ENCODE data around the gene LACTB.

LACTB gene

GRCh38 chr15:63157118-63157843, 35.6 kb downstream of the LACTB start, which contains the start of gene RPS27L (continued):
- TF ChIP-seq ZNF133 (tag by site-specific recombination; IDR thresholded peaks at IDR 0.05) (no peak), ZNF580 (tag by site-specific recombination; IDR thresholded peaks at IDR 0.05) (no peak), KLF1 (tag by site-specific recombination; IDR thresholded peaks at IDR 0.05) (peak; percentile 89), ZFHX2 (tag by site-specific recombination; conservative IDR thresholded peaks at IDR 0.05) (peak; percentile 93), GLIS1 (tag by site-specific recombination; IDR thresholded peaks at IDR 0.05) (peak; percentile 58), HIC1 (tag by site-specific recombination; IDR thresholded peaks at IDR 0.05) (peak; percentile 87), ZNF223 (tag by site-specific recombination; IDR thresholded peaks at IDR 0.05) (no peak), OSR2 (tag by site-specific recombination; IDR thresholded peaks at IDR 0.05) (no peak), ZSCAN23 (tag by site-specific recombination; IDR thresholded peaks at IDR 0.05) (no peak), ZNF140 (tag by site-specific recombination; IDR thresholded peaks at IDR 0.05) (no peak), ZNF624 (tag by site-specific recombination; IDR thresholded peaks at IDR 0.05) (no peak), SALL2 (tag by site-specific recombination; IDR thresholded peaks at IDR 0.05; ENCODE audit: borderline replicate concordance) (no peak), ZNF707 (tag by site-specific recombination; IDR thresholded peaks at IDR 0.05) (no peak), ZNF596 (tag by site-specific recombination; IDR thresholded peaks at IDR 0.05) (no peak), PRDM1 (tag by site-specific recombination; IDR thresholded peaks at IDR 0.05) (no peak), ZNF24 (tag by site-specific recombination; IDR thresholded peaks at IDR 0.05) (peak; percentile 75; the same call in 1 of the 2 replicates), ZNF785 (tag by site-specific recombination; IDR thresholded peaks at IDR 0.05) (no peak), ZNF670 (tag by site-specific recombination; IDR thresholded peaks at IDR 0.05; ENCODE audit: low read depth) (no peak), ZNF266 (tag by site-specific recombination; IDR thresholded peaks at IDR 0.05; ENCODE audit: low read depth) (no peak), ZNF473 (tag by site-specific recombination; IDR thresholded peaks at IDR 0.05) (no peak), ZNF391 (tag by site-specific recombination; IDR thresholded peaks at IDR 0.05; ENCODE audit: borderline replicate concordance, low read depth) (peak; percentile 40; the same call in 1 of the 2 replicates), ZNF768 (tag by site-specific recombination; IDR thresholded peaks at IDR 0.05) (peak; percentile 29; the same call in 1 of the 2 replicates), ZNF510 (tag by site-specific recombination; IDR thresholded peaks at IDR 0.05; ENCODE audit: insufficient replicate concordance) (no peak), ZNF112 (tag by site-specific recombination; IDR thresholded peaks at IDR 0.05) (no peak), ZBTB17 (tag by site-specific recombination; IDR thresholded peaks at IDR 0.05) (peak; percentile 87), ZNF362 (tag by site-specific recombination; IDR thresholded peaks at IDR 0.05) (no peak)
- TF ChIP-seq, protein P1, sequence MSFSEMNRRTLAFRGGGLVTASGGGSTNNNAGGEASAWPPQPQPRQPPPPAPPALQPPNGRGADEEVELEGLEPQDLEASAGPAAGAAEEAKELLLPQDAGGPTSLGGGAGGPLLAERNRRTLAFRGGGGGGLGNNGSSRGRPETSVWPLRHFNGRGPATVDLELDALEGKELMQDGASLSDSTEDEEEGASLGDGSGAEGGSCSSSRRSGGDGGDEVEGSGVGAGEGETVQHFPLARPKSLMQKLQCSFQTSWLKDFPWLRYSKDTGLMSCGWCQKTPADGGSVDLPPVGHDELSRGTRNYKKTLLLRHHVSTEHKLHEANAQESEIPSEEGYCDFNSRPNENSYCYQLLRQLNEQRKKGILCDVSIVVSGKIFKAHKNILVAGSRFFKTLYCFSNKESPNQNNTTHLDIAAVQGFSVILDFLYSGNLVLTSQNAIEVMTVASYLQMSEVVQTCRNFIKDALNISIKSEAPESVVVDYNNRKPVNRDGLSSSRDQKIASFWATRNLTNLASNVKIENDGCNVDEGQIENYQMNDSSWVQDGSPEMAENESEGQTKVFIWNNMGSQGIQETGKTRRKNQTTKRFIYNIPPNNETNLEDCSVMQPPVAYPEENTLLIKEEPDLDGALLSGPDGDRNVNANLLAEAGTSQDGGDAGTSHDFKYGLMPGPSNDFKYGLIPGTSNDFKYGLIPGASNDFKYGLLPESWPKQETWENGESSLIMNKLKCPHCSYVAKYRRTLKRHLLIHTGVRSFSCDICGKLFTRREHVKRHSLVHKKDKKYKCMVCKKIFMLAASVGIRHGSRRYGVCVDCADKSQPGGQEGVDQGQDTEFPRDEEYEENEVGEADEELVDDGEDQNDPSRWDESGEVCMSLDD (tag by site-specific recombination; IDR thresholded peaks at IDR 0.05): peak; percentile 73
- TF ChIP-seq, protein P2, sequence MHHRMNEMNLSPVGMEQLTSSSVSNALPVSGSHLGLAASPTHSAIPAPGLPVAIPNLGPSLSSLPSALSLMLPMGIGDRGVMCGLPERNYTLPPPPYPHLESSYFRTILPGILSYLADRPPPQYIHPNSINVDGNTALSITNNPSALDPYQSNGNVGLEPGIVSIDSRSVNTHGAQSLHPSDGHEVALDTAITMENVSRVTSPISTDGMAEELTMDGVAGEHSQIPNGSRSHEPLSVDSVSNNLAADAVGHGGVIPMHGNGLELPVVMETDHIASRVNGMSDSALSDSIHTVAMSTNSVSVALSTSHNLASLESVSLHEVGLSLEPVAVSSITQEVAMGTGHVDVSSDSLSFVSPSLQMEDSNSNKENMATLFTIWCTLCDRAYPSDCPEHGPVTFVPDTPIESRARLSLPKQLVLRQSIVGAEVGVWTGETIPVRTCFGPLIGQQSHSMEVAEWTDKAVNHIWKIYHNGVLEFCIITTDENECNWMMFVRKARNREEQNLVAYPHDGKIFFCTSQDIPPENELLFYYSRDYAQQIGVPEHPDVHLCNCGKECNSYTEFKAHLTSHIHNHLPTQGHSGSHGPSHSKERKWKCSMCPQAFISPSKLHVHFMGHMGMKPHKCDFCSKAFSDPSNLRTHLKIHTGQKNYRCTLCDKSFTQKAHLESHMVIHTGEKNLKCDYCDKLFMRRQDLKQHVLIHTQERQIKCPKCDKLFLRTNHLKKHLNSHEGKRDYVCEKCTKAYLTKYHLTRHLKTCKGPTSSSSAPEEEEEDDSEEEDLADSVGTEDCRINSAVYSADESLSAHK (tag by site-specific recombination; IDR thresholded peaks at IDR 0.05): peak; percentile 10; the same call in 1 of the 2 replicates
- TF ChIP-seq, protein P3, sequence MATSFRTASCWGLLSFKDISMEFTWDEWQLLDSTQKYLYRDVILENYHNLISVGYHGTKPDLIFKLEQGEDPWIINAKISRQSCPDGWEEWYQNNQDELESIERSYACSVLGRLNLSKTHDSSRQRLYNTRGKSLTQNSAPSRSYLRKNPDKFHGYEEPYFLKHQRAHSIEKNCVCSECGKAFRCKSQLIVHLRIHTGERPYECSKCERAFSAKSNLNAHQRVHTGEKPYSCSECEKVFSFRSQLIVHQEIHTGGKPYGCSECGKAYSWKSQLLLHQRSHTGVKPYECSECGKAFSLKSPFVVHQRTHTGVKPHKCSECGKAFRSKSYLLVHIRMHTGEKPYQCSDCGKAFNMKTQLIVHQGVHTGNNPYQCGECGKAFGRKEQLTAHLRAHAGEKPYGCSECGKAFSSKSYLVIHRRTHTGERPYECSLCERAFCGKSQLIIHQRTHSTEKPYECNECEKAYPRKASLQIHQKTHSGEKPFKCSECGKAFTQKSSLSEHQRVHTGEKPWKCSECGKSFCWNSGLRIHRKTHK (tag by site-specific recombination; IDR thresholded peaks at IDR 0.05): no peak
